ENCODE results near the gene SLFN12L. TPM values are rescaled to one million over a fixed set of nuclear protein-coding genes. Genes with fewer than 3 reads are reported as not detected.

The SLFN12L gene
- total RNA-seq, 1 experiment from 2014 or later = 0.13 TPM

- ChIA-PET POLR2A (no interaction called here), CTCF (no interaction called here)
- Mint-ChIP-seq H3K27me3 (ENCODE audit: low read depth) (peaks cover 12% of the 10 kb centered on the region), H3K9me3 (no peaks in the 10 kb centered on the region), H3K36me3 (peaks cover 4% of the 10 kb centered on the region; the same call in 1 of the 2 replicates), H3K4me3 (no peak overlapping the region), H3K4me1 (peaks cover 17% of the 10 kb centered on the region), H3K27ac (no peak overlapping the region)
- DNase-seq (ENCODE audit: low spot score) = no peak
- no peak for TF ChIP-seq ATF1 (CRISPR knock-in tag; IDR thresholded peaks at IDR 0.05)
- TF ChIP-seq EMX1 (CRISPR knock-in tag; IDR thresholded peaks at IDR 0.05) = no peak
- no peak for TF ChIP-seq TEAD4 (CRISPR knock-in tag; IDR thresholded peaks at IDR 0.05)
- TF ChIP-seq CTCF (IDR thresholded peaks at IDR 0.05) = no peak
- no peak for TF ChIP-seq MLX (CRISPR knock-in tag; IDR thresholded peaks at IDR 0.05)
- ATAC-seq = no peak
These were observed 46.6 kb upstream of the SLFN12L start for GRCh38 chr17:35584061-35584460.

DNA sequence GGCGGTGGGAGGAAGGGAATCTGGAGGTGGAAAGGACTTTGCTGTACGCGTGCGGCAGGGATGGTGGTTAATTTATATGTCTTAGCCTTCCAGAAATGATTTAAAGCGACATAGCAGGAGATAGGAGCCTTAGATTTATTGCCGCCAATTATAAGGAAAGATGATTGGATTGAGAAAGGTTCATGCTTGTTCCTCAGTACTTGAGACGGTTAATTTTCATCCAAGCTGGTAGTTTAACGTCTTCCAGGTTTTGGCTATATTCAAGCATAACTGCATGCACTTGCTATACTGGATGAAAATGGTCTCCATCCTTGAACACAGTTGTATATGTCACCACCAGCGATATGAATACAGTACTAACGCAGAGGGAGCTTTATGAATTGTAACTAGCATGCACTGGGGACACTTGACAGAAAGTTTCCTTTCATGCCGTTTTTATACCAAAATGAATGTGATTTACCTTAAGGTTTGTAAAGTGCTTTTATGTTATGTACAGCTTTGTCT, 41.5 kb upstream of the SLFN12L start:
- Mint-ChIP-seq H3K36me3 (no peaks in the 10 kb centered on the region), H3K4me1 (peaks cover 11% of the 10 kb centered on the region; the same call in 1 of the 2 replicates), H3K27me3 (ENCODE audit: low read depth) (peaks cover 7% of the 10 kb centered on the region), H3K4me3 (peak overlapping the region; percentile 90), H3K9me3 (no peaks in the 10 kb centered on the region), H3K27ac (peak overlapping the region; percentile 89)
- ATAC-seq = no peak
- TF ChIP-seq AR (CRISPR knock-in tag; IDR thresholded peaks at IDR 0.05) (no peak), MYBL2 (CRISPR knock-in tag; IDR thresholded peaks at IDR 0.05) (0 out of 2 replicates have a peak, but pooled peaks have one; percentile 9)
- CTCF ChIA-PET = interaction anchor here (0.8 to 3.7 kb wide), 10 partner anchors 8 to 459 kb away, joined by 3 to 31 read pairs (median 6); partner anchors contain the start of genes AP2B1 and RAD51D
- POLR2A ChIA-PET = interaction anchor here (0.6 to 1.9 kb wide), 7 partner anchors 8 to 413 kb away, joined by 3 to 17 read pairs (median 5); partner anchors contain the start of genes AP2B1 and TAF15
- no peak for DNase-seq (ENCODE audit: low spot score)

DNA sequence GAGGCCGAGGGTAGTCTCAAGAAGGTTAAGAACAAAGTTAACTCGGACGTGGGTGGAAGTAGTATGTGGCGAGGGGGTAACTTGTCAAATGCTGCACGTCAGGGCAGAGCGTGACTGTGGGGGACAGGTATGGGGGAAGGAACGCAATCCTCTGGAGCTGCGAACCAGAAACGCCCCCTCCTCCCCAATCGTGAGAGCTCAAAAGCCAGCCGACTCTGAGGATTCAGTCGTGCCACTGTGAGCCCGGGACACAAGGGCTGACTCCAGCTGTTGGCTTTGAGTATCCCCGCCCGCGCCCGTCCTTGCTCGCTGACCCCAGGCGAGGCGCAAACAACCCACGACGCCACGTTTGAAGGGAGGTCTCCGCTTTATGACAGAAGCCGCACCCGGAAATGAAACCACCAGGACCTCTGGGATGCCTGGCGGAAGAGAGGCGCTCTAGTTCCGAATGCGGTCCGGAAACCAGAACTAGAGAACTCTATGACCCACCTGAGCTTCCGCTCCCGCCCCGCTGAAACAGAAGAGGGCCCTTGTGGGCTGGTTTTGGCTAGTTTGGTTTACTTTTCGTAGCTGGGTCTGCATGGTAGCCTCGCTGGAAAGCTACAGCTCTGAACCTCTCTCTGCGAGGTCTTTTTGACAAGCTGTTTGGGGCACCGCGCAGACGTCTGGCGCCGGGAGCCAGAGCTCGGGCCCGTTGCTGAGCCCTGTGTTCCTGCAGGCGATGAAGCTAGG, 40.9 kb upstream of the SLFN12L start, which contains the start of gene PEX12:
Gene PEX12 (minus strand): TSS at position 375 of the 732 bp plus-strand sequence. CDS start 550 bp downstream, outside the sequence.
- Mint-ChIP-seq H3K4me3 (peak within 1 kb of the TSS; percentile 90), H3K27me3 (ENCODE audit: low read depth) (peaks cover 4% of the 10 kb centered on the region), H3K27ac (peak within 1 kb of the TSS; percentile 89), H3K9me3 (no peaks in the 10 kb centered on the region), H3K4me1 (peaks cover 11% of the 10 kb centered on the region; the same call in 1 of the 2 replicates), H3K36me3 (peaks cover 4% of the 10 kb centered on the region; the same call in 1 of the 2 replicates)
- peak; percentile 96 for ATAC-seq
- peak; percentile 83 for DNase-seq (ENCODE audit: low spot score)
- POLR2A ChIA-PET = interaction anchor here (0.6 to 1.9 kb wide), 9 partner anchors 8 to 513 kb away, joined by 3 to 17 read pairs (median 5); partner anchors contain the start of genes AP2B1 and TAF15
- CTCF ChIA-PET = interaction anchor here (0.6 to 3.7 kb wide), 12 partner anchors 9 to 743 kb away, joined by 3 to 31 read pairs (median 6); partner anchors contain the start of genes AP2B1 and RAD51D
- TF ChIP-seq GRHL2 (CRISPR knock-in tag; IDR thresholded peaks at IDR 0.05; ENCODE audit: insufficient replicate concordance, severe bottlenecking) (no peak), CREB1 (CRISPR knock-in tag; IDR thresholded peaks at IDR 0.05) (0 out of 2 replicates have a peak, but pooled peaks have one; percentile 17), ATF1 (CRISPR knock-in tag; IDR thresholded peaks at IDR 0.05) (no peak), ZNF671 (CRISPR knock-in tag; IDR thresholded peaks at IDR 0.05) (no peak), TCF7 (CRISPR knock-in tag; IDR thresholded peaks at IDR 0.05; ENCODE audit: low read depth) (no peak), HMGA2 (CRISPR knock-in tag; IDR thresholded peaks at IDR 0.05) (no peak), CREM (CRISPR knock-in tag; IDR thresholded peaks at IDR 0.05) (peak; percentile 94), RORB (CRISPR knock-in tag; IDR thresholded peaks at IDR 0.05) (no peak), ZMAT4 (CRISPR knock-in tag; IDR thresholded peaks at IDR 0.05) (no peak), ESRRA (CRISPR knock-in tag; IDR thresholded peaks at IDR 0.05; ENCODE audit: borderline replicate concordance) (peak; percentile 38; the same call in 1 of the 2 replicates), NR3C1 (CRISPR knock-in tag; conservative IDR thresholded peaks at IDR 0.05; ENCODE audit: low read depth) (no peak), ZNF396 (CRISPR knock-in tag; IDR thresholded peaks at IDR 0.05; ENCODE audit: borderline replicate concordance) (no peak), E2F5 (CRISPR knock-in tag; IDR thresholded peaks at IDR 0.05) (peak; percentile 69; the same call in 1 of the 2 replicates)
- TF ChIP-seq, protein P1, sequence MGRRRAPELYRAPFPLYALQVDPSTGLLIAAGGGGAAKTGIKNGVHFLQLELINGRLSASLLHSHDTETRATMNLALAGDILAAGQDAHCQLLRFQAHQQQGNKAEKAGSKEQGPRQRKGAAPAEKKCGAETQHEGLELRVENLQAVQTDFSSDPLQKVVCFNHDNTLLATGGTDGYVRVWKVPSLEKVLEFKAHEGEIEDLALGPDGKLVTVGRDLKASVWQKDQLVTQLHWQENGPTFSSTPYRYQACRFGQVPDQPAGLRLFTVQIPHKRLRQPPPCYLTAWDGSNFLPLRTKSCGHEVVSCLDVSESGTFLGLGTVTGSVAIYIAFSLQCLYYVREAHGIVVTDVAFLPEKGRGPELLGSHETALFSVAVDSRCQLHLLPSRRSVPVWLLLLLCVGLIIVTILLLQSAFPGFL (CRISPR knock-in tag; IDR thresholded peaks at IDR 0.05; ENCODE audit: borderline replicate concordance) = no peak

Data from WTC11 (cell line).